Inflammatory macrophage (primary cell): Measurements from ENCODE around the gene AFP.

Source experiments
- DNase-seq, 2 donors: peaks; one replicate each; pipeline ENCODE4 v3.0.0-alpha.2; 2020 to 2022

Gene AFP

GRCh38 chr4:73438582-73439215 is 2.7 kb downstream of the AFP start:
- DNase-seq: no peak

DNA sequence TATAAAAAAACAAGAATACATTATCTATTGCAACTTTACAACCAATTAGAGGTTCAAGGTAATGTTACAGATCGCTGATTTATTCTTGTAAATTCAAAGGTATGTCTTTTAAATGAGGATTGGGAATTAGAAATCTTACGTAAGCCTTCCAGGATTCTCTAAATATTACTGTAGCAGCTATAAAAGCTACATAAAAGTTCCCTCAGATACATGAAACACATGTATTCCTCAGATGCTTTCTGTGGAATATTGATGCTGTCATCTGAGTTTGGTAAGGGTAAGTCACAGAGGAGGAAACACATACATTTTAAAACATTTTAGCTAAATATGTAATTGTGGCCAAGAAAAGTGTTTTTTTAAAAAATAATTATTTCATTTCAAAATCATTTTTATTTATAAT is 3.4 kb downstream of the AFP start:
- no peak for DNase-seq

GRCh38 chr4:73439991-73440390 is 4.0 kb downstream of the AFP start:
- DNase-seq: no peak

DNA sequence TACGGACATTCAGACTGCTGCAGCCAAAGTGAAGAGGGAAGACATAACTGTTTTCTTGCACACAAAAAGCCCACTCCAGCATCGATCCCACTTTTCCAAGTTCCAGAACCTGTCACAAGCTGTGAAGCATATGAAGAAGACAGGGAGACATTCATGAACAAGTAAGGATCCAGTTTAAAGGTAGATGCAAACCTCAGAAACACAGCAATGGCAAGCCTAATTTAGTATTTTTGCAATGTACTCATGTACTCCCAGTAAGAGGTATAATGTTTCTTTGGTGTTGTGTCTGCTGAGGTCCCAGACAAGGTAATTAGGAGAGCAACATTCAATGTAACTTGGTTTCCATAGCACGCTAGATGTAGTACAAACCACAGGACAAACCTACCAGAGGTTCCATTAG is 4.6 kb downstream of the AFP start:
- DNase-seq: no peak

DNA sequence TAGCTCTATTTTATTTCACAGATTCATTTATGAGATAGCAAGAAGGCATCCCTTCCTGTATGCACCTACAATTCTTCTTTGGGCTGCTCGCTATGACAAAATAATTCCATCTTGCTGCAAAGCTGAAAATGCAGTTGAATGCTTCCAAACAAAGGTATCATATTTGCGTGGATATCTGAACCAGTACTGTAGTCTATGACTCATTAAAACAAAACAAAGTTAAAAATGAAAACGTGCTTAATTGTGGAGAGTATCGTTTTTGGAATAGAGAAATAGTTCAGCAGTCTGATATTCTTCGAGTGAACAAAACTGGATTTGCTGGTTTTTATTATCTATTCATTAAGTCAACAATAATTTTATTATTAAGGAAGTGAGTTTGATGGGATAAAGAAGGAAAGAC is 6.3 kb downstream of the AFP start:
- DNase-seq: no peak

DNA sequence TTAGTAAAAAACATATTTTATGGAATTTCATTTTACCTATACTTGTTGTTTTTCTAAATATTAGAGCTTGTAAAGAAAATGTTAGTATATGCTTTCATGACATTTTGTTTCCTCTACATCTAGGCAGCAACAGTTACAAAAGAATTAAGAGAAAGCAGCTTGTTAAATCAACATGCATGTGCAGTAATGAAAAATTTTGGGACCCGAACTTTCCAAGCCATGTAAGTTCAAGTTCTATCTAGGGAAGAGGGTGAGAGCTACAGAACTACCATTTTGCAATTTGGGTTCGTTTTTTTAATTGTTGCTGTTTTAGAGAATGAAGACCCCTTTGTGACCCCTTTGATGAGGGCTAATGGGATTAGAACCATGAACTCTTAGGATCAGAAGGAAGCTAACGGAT is 7.2 kb downstream of the AFP start:
- DNase-seq: no peak

GRCh38 chr4:73445383-73446335 is 9.6 kb downstream of the AFP start:
- DNase-seq: no peak

DNA sequence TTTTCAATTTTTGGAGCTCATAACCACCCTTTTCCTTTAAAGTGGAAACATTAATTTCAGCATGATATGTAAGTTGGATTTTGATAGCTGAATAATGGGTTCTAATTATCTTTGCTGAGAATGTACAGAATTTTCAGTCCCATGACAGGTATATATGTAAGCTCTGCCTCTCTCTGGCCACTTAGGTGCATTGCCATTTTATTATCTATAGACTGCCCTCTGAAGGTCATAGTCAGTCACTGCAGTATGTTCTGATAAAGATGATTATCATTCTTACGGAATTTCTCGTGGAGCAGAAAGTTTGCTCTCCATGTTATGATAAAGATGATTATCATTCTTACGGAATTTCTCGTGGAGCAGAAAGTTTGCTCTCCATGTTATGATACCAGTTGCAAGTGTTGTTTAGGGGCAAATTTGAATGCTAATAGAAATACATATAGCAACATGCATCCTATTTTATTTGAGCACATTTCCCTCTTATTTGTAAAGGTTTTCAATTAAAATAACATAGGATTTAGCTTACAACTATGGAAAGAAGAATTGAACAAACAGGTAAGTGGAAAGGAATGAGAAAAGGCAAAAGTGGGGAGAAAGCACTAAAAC is 10.4 kb downstream of the AFP start:
- peak; percentile 56 to 58 for DNase-seq

- DNase-seq: no peak
Measured at GRCh38 chr4:73447671-73448070, 11.7 kb downstream of the AFP start.

DNA sequence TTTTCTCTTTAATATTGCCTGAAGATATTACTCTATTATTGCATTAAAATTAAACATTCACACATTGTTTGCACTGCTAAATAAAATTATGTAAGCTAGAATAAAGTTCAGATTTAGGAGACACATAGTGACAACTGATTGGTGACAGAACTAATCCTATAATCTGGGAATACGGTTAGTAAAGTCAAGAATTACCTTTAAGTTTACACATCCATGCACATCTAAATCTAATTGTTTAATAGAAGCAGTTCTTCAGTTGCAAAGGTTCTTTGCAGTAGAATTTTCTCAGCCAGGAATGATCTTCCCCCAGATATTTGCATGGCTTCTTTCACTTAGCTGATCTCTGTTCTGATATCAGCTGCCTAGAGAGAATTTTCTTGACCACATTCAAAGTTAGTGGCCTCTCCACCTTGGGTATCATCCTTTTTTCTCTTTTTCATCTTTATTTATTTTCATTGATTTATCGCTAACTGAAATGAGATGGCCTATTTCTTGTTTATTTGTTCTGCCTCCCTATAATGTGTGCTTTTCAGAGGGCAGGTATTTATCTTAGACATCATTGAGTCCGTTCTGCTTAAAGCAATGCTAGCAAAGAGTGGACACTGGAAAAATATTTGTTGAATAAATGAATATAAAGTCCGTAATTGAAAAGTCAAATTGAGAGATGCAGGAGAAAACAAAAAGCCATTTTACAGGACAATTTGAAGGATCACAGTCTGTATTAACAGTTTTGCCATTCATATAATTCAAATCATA is 12.6 kb downstream of the AFP start:
- DNase-seq: no peak

DNA sequence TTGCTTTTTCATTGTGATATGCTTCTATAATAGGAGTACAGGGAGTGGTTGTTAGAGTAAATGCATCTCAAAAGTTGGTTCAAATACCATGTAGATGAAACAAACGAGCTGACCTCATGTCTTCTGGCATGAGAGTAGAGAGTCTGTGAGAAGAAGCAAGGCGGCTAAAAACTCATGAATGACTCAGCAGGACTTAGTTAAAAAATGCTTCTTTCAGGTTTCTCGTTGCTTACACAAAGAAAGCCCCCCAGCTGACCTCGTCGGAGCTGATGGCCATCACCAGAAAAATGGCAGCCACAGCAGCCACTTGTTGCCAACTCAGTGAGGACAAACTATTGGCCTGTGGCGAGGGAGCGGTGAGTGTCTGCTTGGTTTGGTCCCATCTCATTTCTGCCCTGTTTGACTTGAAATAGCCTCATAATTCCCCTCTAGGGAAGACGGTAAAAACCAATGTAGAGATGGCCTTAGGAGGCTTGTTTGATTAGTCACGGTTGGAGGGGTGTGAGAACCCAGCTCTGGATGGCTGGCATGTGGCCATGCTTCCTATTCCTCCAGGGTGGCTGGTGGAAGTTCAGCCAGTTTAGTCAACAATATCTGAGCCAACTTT is 14.5 kb downstream of the AFP start:
- no peak for DNase-seq

GRCh38 chr4:73451404-73451803 is 15.4 kb downstream of the AFP start:
- DNase-seq: no peak

GRCh38 chr4:73451981-73452747 is 16.1 kb downstream of the AFP start:
- no peak for DNase-seq

- no peak for DNase-seq
Measured at GRCh38 chr4:73452953-73453700, 17.1 kb downstream of the AFP start.

GRCh38 chr4:73453701-73454005 is 17.6 kb downstream of the AFP start:
- DNase-seq: no peak

DNA sequence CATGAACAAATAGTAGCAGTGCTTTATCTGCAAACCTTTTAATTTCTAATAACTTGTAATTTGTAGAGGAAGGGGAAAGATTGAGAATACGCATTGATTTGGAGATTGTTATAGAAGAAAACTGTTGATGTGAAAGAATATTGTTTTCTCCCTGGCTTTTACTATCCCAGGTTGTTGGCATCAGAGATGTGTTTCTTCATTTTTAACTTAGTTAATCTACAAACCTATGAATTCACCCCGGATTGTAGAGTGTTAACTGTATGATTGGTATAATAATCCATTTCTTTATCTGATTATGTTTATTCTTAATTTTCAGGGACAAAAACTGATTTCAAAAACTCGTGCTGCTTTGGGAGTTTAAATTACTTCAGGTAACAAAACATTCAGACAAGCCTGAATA is 18.9 kb downstream of the AFP start:
- DNase-seq: no peak

DNA sequence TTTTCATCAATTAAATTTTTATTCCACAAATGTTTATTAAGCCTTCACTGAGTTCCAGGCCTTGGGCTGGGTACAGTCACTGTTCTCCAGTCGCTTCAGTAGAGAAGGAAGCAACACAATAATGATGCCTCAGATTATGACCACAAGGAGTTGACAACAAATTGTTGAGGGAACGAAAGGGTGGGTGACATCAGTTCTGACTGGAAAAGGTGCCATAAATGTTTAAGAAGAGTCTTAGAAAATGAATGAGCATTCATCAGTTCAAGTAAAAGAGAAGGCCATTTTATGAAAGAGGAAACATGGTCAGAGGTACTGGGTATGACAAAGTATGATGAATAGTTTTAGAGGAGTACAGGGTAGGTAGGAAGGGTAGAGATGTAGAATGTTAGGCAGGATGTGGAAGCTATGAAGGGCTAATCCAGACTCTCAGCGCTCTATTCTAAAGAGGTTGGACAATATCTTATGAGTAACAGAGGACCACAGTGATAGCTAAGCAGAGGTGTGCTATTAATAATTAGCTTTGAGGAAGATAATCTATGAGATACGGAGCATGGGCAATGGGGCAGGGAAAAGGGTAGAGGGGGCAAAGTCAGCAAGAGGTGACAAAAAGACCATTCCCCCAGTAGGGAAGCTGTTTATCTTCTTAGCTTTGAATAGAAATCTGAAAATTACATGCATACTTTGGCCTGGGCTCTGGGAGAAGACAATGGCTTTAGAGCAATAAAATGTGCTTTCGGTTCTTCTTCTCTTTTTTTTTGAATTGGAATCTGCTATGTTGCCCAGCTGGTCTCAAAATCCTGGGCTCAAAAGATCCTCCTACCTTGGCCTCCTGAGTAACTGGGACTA is 20.4 kb downstream of the AFP start:
- no peak for DNase-seq

DNA sequence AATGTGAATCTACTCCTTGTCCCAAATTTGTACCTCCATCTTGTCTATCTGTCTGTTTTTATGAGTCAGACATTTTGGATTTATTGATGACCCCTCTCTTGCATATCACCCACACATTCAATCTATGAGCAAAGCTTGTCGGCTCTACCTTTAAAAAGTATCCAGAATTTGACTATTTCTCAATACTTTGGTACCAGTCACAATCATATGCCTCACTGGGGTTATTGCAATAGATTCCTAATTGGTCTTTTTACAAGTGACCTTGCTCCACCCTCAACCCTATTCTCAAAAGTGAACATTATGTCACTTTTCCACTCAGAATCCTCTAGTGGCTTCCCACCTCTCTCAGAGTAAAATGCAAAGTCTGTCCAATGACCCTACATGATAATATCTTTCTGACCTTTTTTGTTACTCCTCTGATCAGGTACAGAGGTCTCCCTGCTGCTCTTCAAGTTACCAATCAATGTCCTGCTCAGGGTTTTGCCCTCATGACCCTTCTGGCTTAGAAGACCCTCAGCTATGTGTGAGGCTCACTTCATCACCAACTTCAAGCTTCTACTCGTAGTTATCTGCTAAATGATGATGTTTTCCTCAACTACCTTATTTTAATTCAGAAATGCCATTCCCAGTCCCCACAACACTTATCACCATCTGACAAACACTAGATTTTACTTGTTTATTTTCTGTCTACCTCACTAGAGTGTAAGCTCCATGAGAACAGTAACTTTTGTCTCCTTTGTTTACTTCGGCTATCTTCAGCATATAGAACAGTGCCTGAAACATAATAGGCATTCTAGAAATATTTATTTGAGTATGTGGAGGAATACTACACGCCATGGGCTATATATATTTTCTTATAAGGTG is 22.4 kb downstream of the AFP start:
- DNase-seq: no peak

- DNase-seq: no peak
Measured at GRCh38 chr4:73459048-73459421, 23.0 kb downstream of the AFP start.
